OCI-LY3 (cell line): ENCODE results near the gene ZSCAN16.

Source experiments
- CTCF ChIP-seq: fragments of 200-600, 300-600 bp; sonication (generic); IDR thresholded peaks from 2 replicates; pipeline ENCODE4 v1.5.1; 2014; ENCODE audit warnings: antibody characterized with exemption, low read length, low read depth
- EZH2phosphoT487 ChIP-seq: fragments of 200-600 bp; shearing (Covaris generic); IDR thresholded peaks from 2 replicates; pipeline ENCODE4 v1.6.1; 2018; ENCODE audit warnings: antibody characterized with exemption, mixed run types, low read depth

DNA sequence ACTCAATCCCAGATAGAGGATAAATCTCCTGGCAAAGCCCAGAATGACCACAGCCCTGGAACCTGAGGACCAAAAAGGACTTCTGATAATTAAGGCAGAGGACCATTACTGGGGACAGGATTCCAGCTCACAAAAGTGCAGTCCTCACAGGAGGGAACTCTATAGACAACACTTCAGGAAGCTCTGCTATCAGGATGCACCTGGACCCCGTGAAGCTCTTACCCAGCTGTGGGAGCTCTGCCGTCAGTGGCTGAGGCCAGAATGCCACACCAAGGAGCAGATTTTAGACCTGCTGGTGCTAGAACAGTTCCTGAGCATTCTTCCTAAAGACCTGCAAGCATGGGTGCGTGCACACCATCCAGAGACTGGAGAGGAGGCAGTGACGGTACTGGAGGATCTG, 992 bp downstream of the ZSCAN16 start:
- TF ChIP-seq EZH2phosphoT487 (no peak), CTCF (no peak)
